ENCODE measurements around the gene C4orf54. TPM values are rescaled to one million over a fixed set of nuclear protein-coding genes. Genes with fewer than 3 reads are reported as not detected.

Gene C4orf54
- total and polyA plus RNA-seq, 2 of the 8 experiments (the other 6 are each of a cell fraction or from before 2014, with no cell fraction given) = not detected

GRCh38 chr4:99630857-99631360 lies 26.7 kb downstream of the C4orf54 start:
- Histone ChIP-seq H4K5ac (ENCODE audit: insufficient read length, low read depth, low read length) (no peak overlapping the region), H4K91ac (replicated peaks; ENCODE audit: insufficient read length, low read length) (no peak overlapping the region), H3K27me3 (replicated peaks in 1 of 4; ENCODE audit: control insufficient read depth in 3 of 4, extremely low read depth in 1 of 4, insufficient read depth in 3 of 4, low read length in 3 of 4) (no peaks in the 10 kb centered on the region), H3K36me3 (ENCODE audit: control insufficient read depth in 2 of 4, insufficient read depth in 4 of 4, low read length in 3 of 4) (no peaks in the 10 kb centered on the region), H3K79me1 (ENCODE audit: low read depth, low read length) (no peaks in the 10 kb centered on the region), H3K4me3 (ENCODE audit: extremely low read depth in 1 of 4, insufficient read depth in 2 of 4, low read depth in 3 of 4, low read length in 4 of 4) (no peak overlapping the region), H2AK5ac (ENCODE audit: low read depth, low read length) (no peak overlapping the region), H3K18ac (ENCODE audit: extremely low read depth, low read length) (no peak overlapping the region), H3K4ac (replicated peaks; ENCODE audit: insufficient read length, low read depth, low read length) (no peak overlapping the region), H2BK120ac (replicated peaks; ENCODE audit: low read depth, low read length) (no peak overlapping the region), H4K8ac (ENCODE audit: extremely low read depth, insufficient read depth, low read length) (no peak overlapping the region), H2BK5ac (ENCODE audit: low read depth, low read length) (no peak overlapping the region), H3K56ac (replicated peaks; ENCODE audit: insufficient read length, low read depth, low read length) (no peak overlapping the region), H3K14ac (ENCODE audit: insufficient read length) (no peak overlapping the region), H3K27ac (ENCODE audit: low read depth, low read length) (no peak overlapping the region), H2AFZ (ENCODE audit: low read length) (no peak overlapping the region), H4K20me1 (replicated peaks in 1 of 2; ENCODE audit: control insufficient read depth in 1 of 2, insufficient read depth in 2 of 2, low read length in 2 of 2) (no peaks in the 10 kb centered on the region), H3K4me2 (ENCODE audit: insufficient read depth in 1 of 2, low read depth in 2 of 2, low read length in 2 of 2) (no peak overlapping the region), H2BK12ac (ENCODE audit: low read depth, low read length) (no peak overlapping the region), H2BK20ac (ENCODE audit: low read length) (no peak overlapping the region), H2BK15ac (ENCODE audit: low read length) (no peak overlapping the region), H3K4me1 (replicated peaks in 1 of 4; ENCODE audit: control insufficient read depth in 3 of 4, insufficient read depth in 4 of 4, low read length in 3 of 4) (peaks cover 0 to 3% (median 0%) of the 10 kb centered on the region in 4 experiments; a peak in 1 of 7 replicates), H3K9ac (replicated peaks in 1 of 4; ENCODE audit: extremely low read depth in 1 of 4, low read depth in 3 of 4, low read length in 3 of 4) (no peak overlapping the region), H3K79me2 (ENCODE audit: control insufficient read depth in 1 of 2, insufficient read depth in 2 of 2, low read length in 2 of 2) (no peaks in the 10 kb centered on the region), H3K23ac (ENCODE audit: insufficient read length) (no peak overlapping the region), H3K23me2 (ENCODE audit: low read depth, low read length) (no peaks in the 10 kb centered on the region; the same call in 1 of the 2 replicates), H3K9me3 (ENCODE audit: insufficient read depth in 2 of 2, low read depth in 1 of 2, low read length in 1 of 2) (no peaks in the 10 kb centered on the region)
- FAIRE-seq (no peak), DNase-seq (ENCODE audit: low read depth in 1 of 2, low spot score in 2 of 2) (no peak)
- POLR2A ChIA-PET (ENCODE audit: partially characterized antibody) = no interaction called here
- 95% methylated on average over 1 of the region's 1 CpG; no CpG with 5 or more reads in 1 of the 2 experiments for WGBS, 2 experiments (ENCODE audit: extremely low coverage in 1 of 2, insufficient coverage in 1 of 2, insufficient read length in 1 of 2, insufficient replicate concordance in 2 of 2, low coverage in 1 of 2, low lambda C conversion rate in 2 of 2, missing lambda C conversion rate in 1 of 2)
- CTCF ChIA-PET (ENCODE audit: partially characterized antibody) = no interaction called here
- no peak for TF ChIP-seq CREB1 (IDR thresholded peaks at IDR 0.05)
- no peak for TF ChIP-seq ATF3 (IDR thresholded peaks at IDR 0.05; ENCODE audit: insufficient read depth, low read depth, low read length)
- TF ChIP-seq SP4 (IDR thresholded peaks at IDR 0.05; ENCODE audit: low read length) = no peak
- TF ChIP-seq POU5F1 (IDR thresholded peaks at IDR 0.05; ENCODE audit: low read depth, low read length) = no peak
- no peak for TF ChIP-seq CHD2 (IDR thresholded peaks at IDR 0.05; ENCODE audit: low read length)
- TF ChIP-seq KDM4A (IDR thresholded peaks at IDR 0.05; ENCODE audit: low read depth, low read length, severe bottlenecking) = no peak
- TF ChIP-seq E2F6 (IDR thresholded peaks at IDR 0.05) = no peak
